ENCODE results near the gene GNB5.
A peak's percentile ranks its signal among the peaks of the same experiment; 100 is the strongest.
"Not testable (repeated sequence)": the region's sequence is repeated elsewhere in the genome, so short reads cannot be mapped to it uniquely, and the experiment has no call there.

Gene GNB5

DNA sequence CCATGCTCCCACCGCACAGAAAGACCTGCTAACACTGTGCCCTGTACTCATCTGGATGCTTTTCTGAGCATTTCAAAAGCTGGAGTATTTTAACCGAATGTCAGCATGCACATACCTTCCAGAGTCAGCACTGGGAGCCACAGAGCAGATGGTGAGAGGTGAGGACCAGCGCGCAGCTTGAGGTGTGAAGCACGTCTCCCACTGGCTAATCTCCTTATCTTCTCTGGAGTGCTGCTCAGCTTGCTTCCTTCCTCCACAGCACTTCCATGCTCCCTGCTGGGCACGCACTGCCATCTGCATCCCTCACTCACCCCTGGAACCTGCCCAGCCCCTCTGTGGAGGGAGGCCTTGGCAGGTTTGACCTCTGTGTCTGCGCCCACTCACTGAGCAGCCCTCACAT is at the start of gene GNB5:
GNB5 (minus strand) TSS at position 186 of the 400 bp plus-strand sequence. CDS start 6,716 bp downstream, outside the sequence.
- no peak for DNase-seq

GRCh38 chr15:52240166-52240565 is 49.0 kb upstream of the GNB5 start:
- no peak for DNase-seq

DNA sequence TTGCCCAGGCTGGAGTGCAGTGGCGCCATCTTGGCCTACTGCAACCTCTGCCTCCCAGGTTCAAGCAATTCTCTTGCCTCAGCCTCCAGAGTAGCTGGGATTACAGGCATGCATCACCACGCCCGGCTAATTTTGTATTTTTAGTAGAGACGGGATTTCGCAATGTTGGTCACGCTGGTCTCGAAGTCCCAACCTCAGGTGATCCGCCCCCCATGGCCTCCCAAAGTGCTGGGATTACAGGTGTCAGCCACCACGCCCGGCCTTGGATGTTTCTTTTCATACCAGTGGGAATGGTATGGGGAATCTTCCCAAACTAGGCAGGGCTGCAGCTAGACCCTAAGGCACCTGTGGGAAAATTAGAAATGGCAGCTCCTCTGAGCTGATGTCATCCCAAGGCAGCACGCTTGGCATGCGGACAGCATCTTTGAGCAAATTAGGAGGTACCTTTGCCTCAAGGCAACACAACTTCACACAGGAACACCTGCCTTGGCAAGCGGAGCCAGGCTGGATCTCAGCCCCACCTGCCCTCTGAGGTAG is 47.9 kb upstream of the GNB5 start:
- not testable (repeated sequence) for DNase-seq

- DNase-seq = no peak
Measured at GRCh38 chr15:52238149-52238548, 47.0 kb upstream of the GNB5 start.

- no peak for DNase-seq
Measured at GRCh38 chr15:52236013-52236412, 44.8 kb upstream of the GNB5 start.

DNA sequence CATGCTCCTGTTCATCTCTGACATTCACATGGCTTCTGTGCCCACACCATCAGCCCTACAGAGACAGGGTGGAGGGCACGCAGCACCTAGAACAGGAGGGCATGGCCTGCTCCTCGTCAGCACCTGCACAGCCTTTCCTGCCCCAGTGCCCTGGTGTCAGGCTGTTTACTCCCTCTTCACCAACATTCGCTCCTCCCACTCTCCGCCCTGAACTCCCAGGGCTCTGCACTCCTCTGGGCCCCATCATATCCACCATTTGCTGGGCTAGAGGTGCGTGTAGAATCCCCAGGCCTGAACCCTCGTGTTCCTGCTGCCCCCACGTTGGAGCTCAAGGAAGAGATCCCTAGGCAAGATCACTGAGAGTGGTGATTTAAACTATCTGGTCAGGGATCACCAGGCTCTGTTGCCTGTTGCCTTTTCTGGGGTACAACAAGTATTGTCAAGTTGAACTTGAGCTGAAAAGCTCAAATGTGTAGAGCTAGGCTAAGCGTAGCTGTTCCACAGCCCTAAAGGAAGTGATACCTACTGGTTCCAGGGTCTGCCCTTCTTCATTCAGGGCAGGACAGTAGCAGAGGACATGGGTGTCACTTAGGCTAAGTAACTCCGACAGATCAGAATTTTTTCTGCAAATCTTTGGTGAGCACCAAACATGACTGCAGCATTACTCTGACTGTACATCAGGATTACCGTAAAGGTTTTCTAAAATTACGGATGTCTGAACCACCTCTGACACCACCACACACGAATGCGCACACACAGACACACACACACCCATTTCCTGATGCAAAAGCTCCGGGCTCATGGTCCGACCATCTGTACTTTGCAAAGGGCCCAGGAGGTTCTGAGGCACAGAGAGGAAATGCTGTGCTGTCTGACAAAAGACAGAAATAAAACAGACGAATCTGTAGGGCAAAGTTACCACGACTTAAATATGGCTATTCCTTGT is 43.7 kb upstream of the GNB5 start:
- DNase-seq = no peak

GRCh38 chr15:52233405-52233804 is 42.2 kb upstream of the GNB5 start:
- DNase-seq = no peak

DNA sequence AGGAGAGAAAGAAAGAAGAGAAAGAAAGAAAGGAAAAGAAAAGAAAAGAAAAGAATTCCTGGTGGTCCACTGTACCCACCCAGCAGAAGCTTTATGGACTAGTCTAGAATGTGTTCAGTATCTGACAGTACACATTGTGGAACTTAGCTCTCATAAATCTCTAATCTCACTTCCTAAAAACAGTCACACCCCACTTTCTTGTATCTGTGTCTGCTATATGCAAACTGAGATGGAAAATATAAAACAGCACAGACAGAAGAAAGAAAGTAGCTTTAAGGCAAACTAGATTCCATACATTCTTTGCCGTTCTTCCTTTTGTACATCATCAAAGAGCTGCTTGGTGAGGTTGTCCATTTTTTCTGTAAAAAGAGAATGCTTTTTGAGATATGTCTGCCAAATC is 41.1 kb upstream of the GNB5 start:
- DNase-seq = no peak

GRCh38 chr15:52230073-52230472 is 38.9 kb upstream of the GNB5 start:
- DNase-seq = no peak

GRCh38 chr15:52228921-52229320 is 37.7 kb upstream of the GNB5 start:
- no peak for DNase-seq

- DNase-seq = peak; percentile 37
Measured at GRCh38 chr15:52227456-52227855, 36.3 kb upstream of the GNB5 start.

DNA sequence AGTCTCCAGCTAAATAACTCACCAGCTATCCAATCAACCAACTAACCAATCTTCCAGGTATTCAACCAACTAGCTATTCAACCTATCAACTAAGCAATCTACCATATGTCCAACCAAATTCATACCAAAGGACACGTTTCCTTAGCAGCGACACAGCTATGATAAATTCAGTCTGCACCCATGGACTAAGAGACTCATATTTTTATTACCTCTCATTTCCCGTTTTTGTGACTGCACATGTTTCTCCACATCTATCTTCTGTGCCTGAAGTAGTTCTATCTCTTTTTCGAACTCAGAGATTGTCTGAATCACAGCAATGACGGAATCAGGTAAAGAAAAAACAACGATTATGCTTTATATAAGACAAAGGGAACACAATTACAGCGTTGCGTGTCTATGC is 34.0 kb upstream of the GNB5 start:
- DNase-seq = no peak

DNA sequence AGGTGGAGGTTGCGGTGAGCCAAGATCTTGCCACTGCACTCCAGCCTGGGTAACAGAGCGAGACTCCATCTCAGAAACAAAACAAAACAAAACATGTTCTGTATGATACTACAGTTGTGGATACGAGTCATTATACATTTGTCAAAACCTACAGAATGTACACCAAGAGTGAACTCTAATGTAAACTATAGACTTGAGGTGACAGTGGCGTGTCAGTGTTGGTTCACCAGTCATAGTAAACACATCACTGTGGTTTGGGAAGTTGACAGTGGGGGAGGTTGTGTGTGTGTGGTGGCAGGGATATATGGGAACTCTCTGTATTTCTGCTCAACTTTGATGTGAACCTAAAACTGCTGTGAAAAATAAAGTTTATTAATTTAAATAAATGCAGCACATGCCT is 33.0 kb upstream of the GNB5 start:
- no peak for DNase-seq

GRCh38 chr15:52221730-52222129 is 30.5 kb upstream of the GNB5 start:
- DNase-seq = no peak

GRCh38 chr15:52220937-52221660 is 29.9 kb upstream of the GNB5 start:
- no peak for DNase-seq

DNA sequence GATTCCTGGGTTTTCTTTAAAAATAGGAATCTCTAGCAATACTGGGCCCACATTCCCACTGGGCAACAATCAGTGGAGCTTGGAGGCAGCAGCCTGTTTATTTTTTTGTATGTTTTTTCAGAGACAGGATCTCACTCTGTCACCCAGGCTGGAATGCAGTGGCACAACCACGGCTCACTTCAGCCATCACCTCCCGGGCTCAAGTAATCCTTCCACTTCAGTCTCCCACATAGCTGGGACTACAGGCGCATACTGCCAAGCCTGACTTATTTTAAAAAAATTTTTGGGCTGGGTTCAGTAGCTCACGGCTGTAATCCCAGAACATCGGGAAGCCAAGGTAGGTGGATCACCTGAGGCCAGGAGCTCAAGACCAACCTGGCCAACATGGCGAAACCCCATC is 29.1 kb upstream of the GNB5 start:
- DNase-seq = no peak

DNA sequence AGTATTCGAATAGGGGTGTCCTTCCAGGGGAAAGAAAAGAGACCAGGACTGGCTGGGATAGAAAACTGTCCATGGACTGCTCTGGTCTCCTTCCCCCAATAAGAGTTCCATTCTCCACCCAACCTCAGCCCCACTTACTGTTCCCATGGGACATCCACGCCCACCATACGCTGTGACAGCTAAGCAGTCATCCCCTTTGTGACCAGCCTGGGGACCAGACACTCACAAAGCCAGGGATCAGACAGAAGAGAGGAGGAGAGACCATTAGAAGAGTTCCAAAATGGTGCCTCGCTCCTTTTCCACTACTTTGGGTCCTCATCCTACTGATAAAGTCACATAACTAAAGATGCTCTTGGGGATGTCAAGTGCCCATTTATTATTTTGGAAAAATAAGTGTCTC is 27.6 kb upstream of the GNB5 start:
- no peak for DNase-seq

DNA sequence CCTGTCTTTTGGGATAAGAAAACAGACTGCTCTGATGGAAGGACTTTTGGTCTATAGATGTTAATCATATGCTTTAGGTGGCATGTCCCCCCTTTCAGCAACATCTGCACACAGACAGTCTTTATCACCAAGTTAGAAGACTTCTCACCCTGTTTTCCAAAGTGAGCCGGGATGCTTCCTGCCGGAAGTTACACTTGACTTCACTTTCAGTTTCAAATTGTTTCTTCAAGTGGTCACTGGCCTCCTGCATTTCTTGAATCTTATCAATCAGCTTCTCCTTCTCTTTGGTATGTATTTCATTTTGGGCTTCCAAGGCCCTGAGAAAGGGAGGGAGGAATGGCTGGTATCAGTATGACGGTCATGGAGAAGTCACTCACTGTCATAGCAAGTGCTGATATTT is 27.2 kb upstream of the GNB5 start:
- no peak for DNase-seq

GRCh38 chr15:52217186-52217585 is 26.0 kb upstream of the GNB5 start:
- DNase-seq = no peak

DNA sequence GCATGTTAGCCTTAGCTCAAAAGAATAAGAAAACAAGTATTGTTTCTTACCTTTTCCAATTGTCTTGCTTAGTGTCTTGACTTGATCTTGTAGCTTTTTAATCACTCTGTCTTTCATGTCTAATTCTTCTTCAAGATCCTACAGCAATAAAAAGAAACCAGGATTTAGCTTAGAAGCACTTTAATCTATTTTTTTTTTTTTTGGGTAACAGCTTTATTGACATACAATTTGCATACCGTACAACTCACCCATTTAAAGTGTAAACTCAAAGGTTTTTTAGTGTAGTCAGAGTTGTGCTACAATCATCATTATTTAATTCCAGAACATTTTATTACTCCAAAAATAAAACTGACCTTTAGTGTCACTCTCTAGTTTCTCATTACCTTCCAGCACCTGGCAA is 23.4 kb upstream of the GNB5 start:
- no peak for DNase-seq

DNA sequence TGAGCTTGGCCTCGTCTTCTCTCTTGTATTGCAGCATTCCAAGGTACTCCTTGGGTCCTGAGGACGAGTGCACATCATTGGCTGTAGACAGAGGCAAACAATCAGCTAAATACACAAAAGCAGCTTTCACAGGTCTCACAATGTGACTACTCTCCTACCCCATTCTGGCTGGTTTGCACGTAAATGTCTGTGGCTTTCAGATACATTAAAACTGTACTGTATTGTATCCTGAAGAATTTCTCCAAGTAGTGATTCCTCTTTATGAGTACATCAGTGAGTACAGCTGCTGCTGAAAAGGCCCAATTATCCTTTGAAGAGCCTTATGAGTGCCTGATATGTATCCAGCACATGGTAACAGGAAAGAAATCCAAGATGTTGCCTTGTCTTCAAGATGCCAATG is 22.0 kb upstream of the GNB5 start:
- DNase-seq = no peak

DNA sequence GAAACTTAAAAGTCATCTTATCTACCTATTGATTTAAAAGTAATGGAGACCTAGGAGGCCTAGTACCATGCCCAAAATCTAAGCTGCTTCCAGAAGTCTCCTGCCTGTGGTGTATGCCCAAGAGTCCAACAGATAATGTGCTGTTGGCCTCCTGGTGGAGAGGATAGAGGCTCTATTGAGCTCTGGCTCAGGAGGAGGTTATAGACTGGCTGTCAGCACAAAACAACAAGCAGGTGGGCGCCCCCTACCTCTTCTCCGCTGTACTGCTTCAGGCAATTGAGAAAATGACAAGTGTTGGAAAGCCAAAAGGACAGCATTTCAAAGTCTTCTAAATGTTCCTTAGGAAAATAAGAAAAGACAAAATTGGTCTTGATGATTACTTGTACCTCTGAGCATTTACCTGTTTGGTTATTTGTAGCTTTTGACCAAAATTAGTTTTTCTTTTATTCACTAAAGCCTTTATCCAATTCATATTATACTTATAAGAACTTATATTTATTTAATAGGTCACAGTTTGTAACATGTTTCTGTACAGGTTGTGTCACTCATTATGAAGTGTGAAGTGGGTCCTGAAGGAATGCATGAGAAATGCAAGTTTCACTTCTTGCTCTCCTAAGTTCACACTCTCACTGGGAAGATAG is 17.2 kb upstream of the GNB5 start:
- peak; percentile 29 for DNase-seq

DNA sequence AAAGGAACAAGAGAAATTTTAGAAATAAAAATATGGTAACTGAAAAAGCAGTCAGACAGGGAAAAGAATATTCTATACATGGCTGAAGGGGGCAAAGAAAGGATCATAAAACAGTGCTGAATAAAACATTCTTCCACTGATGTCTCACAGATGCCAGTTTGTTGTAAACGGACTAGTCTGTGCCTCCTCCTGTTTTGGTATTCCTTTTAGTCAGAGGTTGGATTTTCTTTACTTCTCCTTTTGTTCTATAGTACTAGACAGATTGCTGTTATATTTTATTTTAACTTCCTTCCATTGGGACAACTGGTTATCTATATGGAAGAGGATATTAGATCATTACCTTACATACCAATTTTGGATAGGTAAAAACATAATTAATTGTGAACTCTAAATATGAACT is 16.0 kb upstream of the GNB5 start:
- DNase-seq = no peak
